Measurements from ENCODE around the gene FRMD1.
A peak's percentile ranks its signal among the peaks of the same experiment; 100 is the strongest.

Gene FRMD1

GRCh38 chr6:168045706-168046620 is 33.0 kb downstream of the FRMD1 start:
- DNase-seq (ENCODE audit: insufficient read length, low spot score), result no peak
- FAIRE-seq, result no peak

- no peak for DNase-seq (ENCODE audit: insufficient read length, low spot score)
- no peak for FAIRE-seq
Measured at GRCh38 chr6:168045141-168045691, 33.8 kb downstream of the FRMD1 start.

- DNase-seq (ENCODE audit: insufficient read length, low spot score) (no peak), FAIRE-seq (no peak)
Measured at GRCh38 chr6:168044521-168045130, 34.4 kb downstream of the FRMD1 start.

GRCh38 chr6:168043848-168044415 is 35.1 kb downstream of the FRMD1 start:
- DNase-seq (ENCODE audit: insufficient read length, low spot score) (no peak), FAIRE-seq (no peak)

GRCh38 chr6:168043193-168043847 is 35.7 kb downstream of the FRMD1 start:
- no peak for FAIRE-seq
- no peak for DNase-seq (ENCODE audit: insufficient read length, low spot score)

- FAIRE-seq, result no peak
- no peak for DNase-seq (ENCODE audit: insufficient read length, low spot score)
Measured at GRCh38 chr6:168042426-168043192, 36.4 kb downstream of the FRMD1 start.

- FAIRE-seq, result no peak
Measured at GRCh38 chr6:168041928-168042327, 37.1 kb downstream of the FRMD1 start.

GRCh38 chr6:168040856-168041496 is 38.0 kb downstream of the FRMD1 start:
- DNase-seq (ENCODE audit: insufficient read length, low spot score), result no peak
- no peak for FAIRE-seq

More at GRCh38 chr6:168041928-168042327, 37.1 kb downstream of the FRMD1 start:
- no peak for DNase-seq (ENCODE audit: insufficient read length, low spot score)

- FAIRE-seq, result no peak
- DNase-seq (ENCODE audit: insufficient read length, low spot score), result no peak
Measured at GRCh38 chr6:168039849-168040248, 39.2 kb downstream of the FRMD1 start.

- no peak for DNase-seq (ENCODE audit: insufficient read length, low spot score)
- FAIRE-seq, result no peak
Measured at GRCh38 chr6:168039301-168039700, 39.7 kb downstream of the FRMD1 start.

GRCh38 chr6:168038576-168039140 is 40.4 kb downstream of the FRMD1 start:
- no peak for DNase-seq (ENCODE audit: insufficient read length, low spot score)

GRCh38 chr6:168037856-168038255 is 41.2 kb downstream of the FRMD1 start:
- FAIRE-seq (no peak), DNase-seq (ENCODE audit: insufficient read length, low spot score) (no peak)

More at GRCh38 chr6:168038576-168039140, 40.4 kb downstream of the FRMD1 start:
- FAIRE-seq, result no peak

- no peak for FAIRE-seq
- DNase-seq (ENCODE audit: insufficient read length, low spot score), result no peak
Measured at GRCh38 chr6:168037242-168037641, 41.8 kb downstream of the FRMD1 start.

- FAIRE-seq, result peak; percentile 9
Measured at GRCh38 chr6:168035661-168036545, 43.1 kb downstream of the FRMD1 start.

GRCh38 chr6:168035098-168035660 is 43.8 kb downstream of the FRMD1 start:
- FAIRE-seq (peak; percentile 82), DNase-seq (ENCODE audit: insufficient read length, low spot score) (peak; percentile 39)

More at GRCh38 chr6:168035661-168036545, 43.1 kb downstream of the FRMD1 start:
- peak; percentile 32 for DNase-seq (ENCODE audit: insufficient read length, low spot score)

- FAIRE-seq (no peak), DNase-seq (ENCODE audit: insufficient read length, low spot score) (no peak)
Measured at GRCh38 chr6:168034537-168034936, 44.5 kb downstream of the FRMD1 start.

GRCh38 chr6:168033791-168034190 is 45.2 kb downstream of the FRMD1 start:
- DNase-seq (ENCODE audit: insufficient read length, low spot score), result no peak
- no peak for FAIRE-seq
